RPMI8226 (cell line): Measurements from ENCODE around the gene KIAA0825.

ENCODE experiments used
- DNase-seq: peaks from one replicate; pipeline ENCODE4 v3.0.0-alpha.2; 2015

The KIAA0825 gene, protein sequence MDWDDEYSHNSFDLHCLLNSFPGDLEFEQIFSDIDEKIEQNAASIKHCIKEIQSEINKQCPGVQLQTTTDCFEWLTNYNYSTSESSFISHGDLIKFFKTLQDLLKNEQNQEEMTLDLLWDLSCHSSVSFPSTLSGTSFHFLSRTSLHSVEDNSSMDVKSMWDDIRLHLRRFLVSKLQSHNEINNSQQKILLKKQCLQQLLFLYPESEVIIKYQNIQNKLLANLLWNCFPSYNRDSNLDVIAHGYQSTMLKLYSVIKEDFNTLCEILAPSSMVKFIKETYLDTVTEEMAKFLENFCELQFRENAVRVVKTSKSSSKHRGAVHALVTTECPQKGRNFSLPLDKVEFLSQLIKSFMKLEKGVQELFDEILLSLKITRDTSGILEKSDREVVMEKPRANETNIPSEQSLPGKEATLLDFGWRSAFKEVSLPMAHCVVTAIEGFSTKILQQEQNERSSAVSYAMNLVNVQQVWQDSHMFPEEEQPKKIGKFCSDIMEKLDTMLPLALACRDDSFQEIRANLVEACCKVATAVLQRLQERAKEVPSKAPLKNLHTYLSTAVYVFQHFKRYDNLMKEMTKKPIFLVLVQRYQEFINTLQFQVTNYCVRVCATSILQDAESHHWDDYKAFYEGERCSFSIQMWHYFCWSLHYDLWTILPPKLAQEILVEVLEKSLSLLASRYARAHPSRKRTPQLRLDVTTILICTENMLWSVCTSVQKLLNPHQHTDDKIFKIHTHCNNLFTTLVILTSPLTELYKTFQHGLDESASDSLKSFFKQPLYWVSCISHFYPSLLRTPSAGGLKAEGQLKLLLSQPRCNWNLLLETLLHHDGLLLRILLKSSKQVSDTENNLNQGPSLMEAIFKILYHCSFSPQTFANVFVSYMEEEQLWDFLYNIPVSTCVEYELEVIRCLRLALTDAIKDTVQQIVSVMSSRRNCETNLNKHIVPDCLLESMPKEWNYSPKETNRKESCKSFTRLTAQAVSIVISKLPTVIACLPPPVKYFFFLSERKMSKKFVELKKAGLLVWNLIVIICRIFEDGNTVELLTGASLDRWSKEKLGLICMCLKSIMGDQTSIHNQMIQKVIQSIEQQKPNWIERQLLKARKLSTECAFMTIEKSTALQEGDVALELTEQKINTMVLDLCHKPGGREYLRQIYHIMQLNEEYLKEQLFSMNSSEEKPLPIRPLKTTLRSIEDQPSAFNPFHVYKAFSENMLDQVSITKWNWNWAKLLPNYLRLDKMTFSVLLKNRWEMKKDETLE (N-terminal part only)

DNA sequence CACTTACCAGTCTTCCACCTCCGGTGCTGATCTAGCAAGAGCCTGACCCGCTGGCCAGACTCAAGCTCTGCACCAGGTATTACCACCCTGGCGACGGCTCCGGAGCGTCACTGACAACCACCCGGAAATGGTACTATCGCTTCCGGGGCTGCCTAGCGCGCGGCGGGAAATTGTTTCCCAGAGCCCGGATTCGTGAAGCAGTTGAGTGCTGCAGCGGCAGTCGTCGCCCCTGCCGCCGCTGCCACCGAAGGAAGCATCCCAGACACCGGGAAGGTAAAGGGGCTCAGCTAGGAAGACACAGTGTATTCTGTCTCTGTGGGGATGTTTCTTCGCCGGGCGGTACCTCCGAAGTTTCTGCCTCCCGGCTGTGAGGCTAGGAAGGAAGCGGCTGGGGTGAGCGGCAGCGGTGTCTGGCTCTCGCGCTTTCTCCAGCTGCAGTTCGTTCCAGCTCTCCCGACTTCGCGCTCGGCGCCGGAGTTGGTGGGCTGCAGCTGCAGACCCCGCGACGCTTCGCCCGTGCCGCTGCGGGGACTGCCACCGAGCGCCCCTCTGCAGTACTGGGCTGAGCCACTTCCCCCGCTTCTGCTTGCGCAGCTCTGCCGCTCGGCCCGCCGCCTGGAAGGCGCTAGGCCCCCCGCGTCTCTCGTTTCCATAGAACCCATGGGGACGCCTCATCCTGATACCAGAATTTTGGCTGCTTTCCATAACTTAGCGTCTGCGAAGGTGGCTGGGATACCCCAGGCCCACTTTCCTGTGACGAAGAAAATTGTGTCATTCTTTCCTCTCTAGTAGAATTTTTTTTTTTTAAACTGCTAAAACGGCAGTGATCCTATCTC, at the start of gene KIAA0825, which contains the start of gene SLF1:
TSS of gene KIAA0825 (minus strand) at position 112 of the 836 bp plus-strand sequence. CDS start 81,478 bp downstream, outside the sequence.
TSS of gene SLF1 (plus strand) at position 177 of the 836 bp plus-strand sequence. CDS start 10,142 bp downstream, outside the sequence.
- DNase-seq = peak; percentile 97

DNA sequence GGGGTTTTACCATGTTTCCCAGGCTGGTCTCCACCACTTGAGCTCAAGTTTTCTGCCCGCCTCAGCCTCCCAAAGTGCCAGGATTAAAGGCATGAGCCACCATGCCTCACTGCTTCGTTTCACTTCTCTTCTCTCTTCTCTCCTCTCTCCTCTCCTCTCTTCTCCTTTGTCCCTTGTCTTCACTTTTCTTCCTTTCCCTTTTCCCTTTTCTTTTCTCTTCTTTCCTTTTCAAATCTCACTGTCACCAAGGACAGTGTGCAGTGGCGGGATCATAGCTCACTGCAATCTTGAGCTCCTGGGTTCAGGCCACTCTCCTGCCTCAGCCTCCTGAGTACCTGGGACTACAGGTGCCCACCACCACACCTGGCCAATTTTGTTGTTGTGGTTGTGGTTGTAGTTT, 49.5 kb upstream of the KIAA0825 start:
- DNase-seq = no peak

GRCh38 chr5:94661086-94661485, 42.7 kb upstream of the KIAA0825 start:
- DNase-seq = no peak

DNA sequence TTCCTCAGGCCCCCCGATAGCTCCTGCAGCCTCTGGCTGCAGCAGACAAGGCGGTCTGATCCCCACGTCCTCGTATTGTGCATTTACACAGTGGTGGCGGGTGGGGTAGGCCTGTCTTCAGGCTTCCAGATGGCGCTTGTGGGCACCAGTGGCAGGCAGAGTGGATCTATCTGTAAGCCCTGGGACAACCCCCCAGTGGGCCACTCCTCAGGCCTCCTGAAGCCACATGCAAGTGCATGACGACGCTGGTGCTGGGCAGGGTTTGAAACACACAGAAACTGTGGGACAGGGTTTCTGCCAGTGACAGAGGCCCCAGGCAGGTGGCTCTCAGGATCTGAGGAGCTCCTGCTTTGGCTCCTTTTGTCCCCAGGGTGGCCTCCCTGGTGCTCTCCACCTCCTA, 42.1 kb upstream of the KIAA0825 start:
- no peak for DNase-seq

GRCh38 chr5:94658272-94658671, 39.9 kb upstream of the KIAA0825 start:
- DNase-seq = no peak

GRCh38 chr5:94649874-94650273, 31.5 kb upstream of the KIAA0825 start:
- DNase-seq = no peak

- DNase-seq = no peak
Observed at GRCh38 chr5:94646758-94647157, 28.4 kb upstream of the KIAA0825 start.

GRCh38 chr5:94645053-94645452, 26.6 kb upstream of the KIAA0825 start:
- DNase-seq = no peak

- DNase-seq = no peak
Observed at GRCh38 chr5:94640176-94640575, 21.8 kb upstream of the KIAA0825 start.

DNA sequence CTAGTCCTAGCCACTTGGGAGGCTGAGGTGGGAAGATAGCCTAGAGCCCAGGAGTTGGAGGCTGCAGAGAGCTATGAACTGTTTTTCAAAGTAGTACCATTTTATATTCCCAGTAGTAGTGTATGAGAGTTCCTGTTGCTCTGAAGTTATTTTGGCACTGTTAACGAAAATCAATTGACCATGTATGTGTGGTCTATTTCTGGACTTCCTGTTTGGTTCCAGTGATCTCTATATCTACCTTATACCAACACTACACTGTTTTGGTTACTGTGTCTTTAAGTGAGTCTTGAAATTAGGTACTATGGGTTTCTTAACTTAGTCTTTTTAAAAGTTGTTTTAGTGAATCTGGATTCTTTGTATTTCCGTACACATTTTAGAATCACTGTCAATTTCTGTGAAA, 13.6 kb upstream of the KIAA0825 start:
- no peak for DNase-seq

DNA sequence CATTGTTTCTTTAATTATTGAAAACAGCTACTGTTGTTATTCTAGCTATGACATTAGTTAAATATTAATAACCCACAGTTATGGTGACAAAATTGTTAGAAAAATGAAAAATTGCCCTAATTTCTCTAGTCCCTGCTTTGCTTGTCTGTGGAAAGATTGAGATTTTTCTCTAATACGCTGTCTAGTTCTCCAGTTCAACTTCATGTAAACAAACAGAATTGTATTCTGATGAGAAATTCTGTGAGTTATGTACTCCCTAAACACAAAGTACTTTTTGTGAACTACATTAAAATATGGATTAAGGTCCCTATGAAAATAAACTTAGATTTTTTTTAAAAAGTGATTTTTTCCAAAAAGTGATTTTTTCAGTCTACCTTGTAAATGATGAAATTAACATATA, 8.8 kb upstream of the KIAA0825 start:
- DNase-seq = no peak

DNA sequence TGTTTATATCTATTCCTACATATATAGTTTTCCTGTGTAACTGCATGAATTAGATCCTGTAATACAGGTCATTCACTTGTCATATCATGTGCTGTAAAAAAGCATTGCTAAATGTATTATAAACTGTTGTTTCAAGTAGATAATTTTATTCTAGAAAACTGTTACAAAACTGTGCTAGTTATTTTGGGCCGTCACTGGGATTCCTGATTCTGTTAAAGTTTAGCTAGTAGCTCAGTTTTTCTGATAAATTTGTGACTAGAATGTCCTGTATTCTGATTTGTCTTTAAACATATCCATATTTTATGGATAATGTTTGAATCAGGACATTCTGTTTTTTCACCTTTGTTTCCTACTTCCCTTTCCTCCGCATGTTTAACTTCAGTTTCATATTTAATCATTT, 5.5 kb upstream of the KIAA0825 start:
- DNase-seq = no peak

GRCh38 chr5:94623011-94623410, 4.6 kb upstream of the KIAA0825 start:
- DNase-seq = no peak

DNA sequence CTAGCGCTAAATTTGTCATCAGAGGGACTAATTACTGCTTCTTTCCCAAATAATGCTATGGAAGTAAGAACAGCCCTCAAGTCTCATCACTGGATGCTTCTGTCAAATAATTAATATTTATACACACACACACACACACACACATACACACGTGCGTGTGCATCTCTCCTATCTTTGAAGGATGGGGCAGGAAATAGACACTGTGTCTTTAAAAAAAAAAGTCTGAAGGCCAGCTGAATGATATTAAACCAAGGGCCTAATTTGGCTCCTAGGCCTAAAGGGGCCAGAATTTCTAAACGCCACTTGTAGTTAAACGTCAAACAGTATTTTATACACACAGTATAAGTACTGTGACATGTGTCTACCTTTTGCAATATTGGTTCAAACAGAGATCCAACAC, 3.4 kb upstream of the KIAA0825 start:
- DNase-seq = no peak

GRCh38 chr5:94620256-94620655, 1.9 kb upstream of the KIAA0825 start:
- no peak for DNase-seq

DNA sequence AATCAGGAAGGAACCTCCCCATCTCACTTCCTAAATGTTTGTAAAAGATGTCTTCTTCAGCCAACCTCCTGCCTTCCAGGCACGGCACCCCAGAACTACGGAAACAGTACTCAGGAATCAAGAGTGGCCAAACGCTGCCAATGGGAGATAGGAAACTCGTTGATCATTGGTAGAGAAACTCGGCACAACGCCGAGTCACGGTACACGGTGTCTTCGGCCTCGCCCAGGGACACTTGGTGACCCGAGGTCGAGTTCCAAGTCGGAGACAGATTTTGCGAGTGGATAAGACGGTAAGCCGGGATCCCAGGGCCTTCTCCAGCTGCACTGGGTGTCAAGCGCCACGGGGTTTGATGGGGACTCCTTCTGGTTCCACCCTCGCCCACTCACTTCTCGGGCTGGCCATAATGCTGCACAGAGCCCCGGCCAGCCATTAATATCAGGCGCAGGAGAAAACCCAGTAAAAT, 343 bp downstream of the KIAA0825 start:
- peak; percentile 76 for DNase-seq

DNA sequence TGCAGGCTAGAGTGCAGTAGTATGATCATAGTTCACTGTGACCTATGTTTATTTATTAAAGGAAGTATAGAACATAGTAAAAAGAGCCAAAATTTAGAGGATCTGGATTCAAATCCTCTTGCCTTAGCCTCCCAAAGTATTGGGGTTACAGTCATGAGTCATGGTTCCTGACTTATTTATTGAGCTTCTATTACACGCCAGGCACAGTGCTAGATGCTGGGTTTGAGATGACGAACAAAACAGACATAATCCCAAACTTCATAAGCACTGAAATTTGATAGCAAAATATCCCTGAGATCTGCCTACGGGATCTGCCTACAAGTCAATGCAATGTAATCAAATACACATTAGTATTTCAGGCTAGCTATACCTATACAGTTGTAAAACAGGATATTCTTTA, 2.5 kb downstream of the KIAA0825 start:
- DNase-seq = no peak

- no peak for DNase-seq
Observed at GRCh38 chr5:94614156-94614805, 4.1 kb downstream of the KIAA0825 start.

GRCh38 chr5:94613583-94613982, 4.8 kb downstream of the KIAA0825 start:
- peak; percentile 34 for DNase-seq

GRCh38 chr5:94595281-94595840, 23.0 kb downstream of the KIAA0825 start:
- DNase-seq = no peak
